Heart left ventricle (tissue), 13 donors: Measurements from ENCODE around the gene ZNF714.

Source experiments
- POLR2A ChIP-seq, 2 donors: fragments of 450-650 bp; IDR thresholded peaks; one replicate each; pipeline ENCODE4 v1.6.1; 2017; ENCODE audit warnings: antibody characterized with exemption in 2 of 2, mild to moderate bottlenecking in 2 of 2, moderate library complexity in 2 of 2
- TF ChIP-seq, protein P1 (sequence below), 12 donors: fragments of 200-600 bp; sonication (generic) in 4 of 12; IDR thresholded peaks; one replicate each; pipeline versions ENCODE4 v1.5.0 to v1.8.0; 2018 to 2022; ENCODE audit warnings: antibody characterized with exemption in 12 of 12, mild to moderate bottlenecking in 5 of 12
- donor health status: ischemic (EF 13 %, LVEDD 7.1; RV severe dilation, severe dysfunction).
- donor health status: DM: no; HTN: yes; CAD: no.
- donor health status: DM: no; HTN: no; CAD: no.
- donor health status: ischemic (EF 25% LVEDD 6.9; RV normal size, moderate dysfunction).
- donor health status: ischemic (EF 25% LVEDD 5.7; RV mildly dilated, moderate dysfunction).
- donor health status: ischemic (EF 35%, LVEDD 5.7; RV mildly dilated, moderate dysfunction).
- donor health status: nonischemic (EF 11% LVEDD 7.7; RV severe dilation, severe dysfunction).
- donor health status: DM: yes; HTN: yes; CAD: no.
- donor health status: PGD.
- donor health status: ischemic (EF 29% LVEDD 5.4; RV normal size, mild dysfunction).
- donor health status: nonischemic (EF 23%, LVEDD 6.1; RV moderate dilation, normal function).

- TF ChIP-seq, protein P1, sequence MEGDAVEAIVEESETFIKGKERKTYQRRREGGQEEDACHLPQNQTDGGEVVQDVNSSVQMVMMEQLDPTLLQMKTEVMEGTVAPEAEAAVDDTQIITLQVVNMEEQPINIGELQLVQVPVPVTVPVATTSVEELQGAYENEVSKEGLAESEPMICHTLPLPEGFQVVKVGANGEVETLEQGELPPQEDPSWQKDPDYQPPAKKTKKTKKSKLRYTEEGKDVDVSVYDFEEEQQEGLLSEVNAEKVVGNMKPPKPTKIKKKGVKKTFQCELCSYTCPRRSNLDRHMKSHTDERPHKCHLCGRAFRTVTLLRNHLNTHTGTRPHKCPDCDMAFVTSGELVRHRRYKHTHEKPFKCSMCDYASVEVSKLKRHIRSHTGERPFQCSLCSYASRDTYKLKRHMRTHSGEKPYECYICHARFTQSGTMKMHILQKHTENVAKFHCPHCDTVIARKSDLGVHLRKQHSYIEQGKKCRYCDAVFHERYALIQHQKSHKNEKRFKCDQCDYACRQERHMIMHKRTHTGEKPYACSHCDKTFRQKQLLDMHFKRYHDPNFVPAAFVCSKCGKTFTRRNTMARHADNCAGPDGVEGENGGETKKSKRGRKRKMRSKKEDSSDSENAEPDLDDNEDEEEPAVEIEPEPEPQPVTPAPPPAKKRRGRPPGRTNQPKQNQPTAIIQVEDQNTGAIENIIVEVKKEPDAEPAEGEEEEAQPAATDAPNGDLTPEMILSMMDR (IDR thresholded peaks at IDR 0.05): no peak
- TF ChIP-seq POLR2A (IDR thresholded peaks at IDR 0.05): no peak
Observed at GRCh38 chr19:21117041-21117907, 35.3 kb downstream of the ZNF714 start.
